ENCODE results near the gene KCTD13. TPM values are rescaled to one million over a fixed set of nuclear protein-coding genes. Genes with fewer than 3 reads are reported as not detected.
A peak's percentile ranks its signal among the peaks of the same experiment; 100 is the strongest.

Gene KCTD13
- total RNA-seq, 1 experiment from 2014 or later: 18.5 TPM

GRCh38 chr16:29908719-29909220, 17.3 kb downstream of the KCTD13 start:
- DNase-seq (ENCODE audit: low spot score) (no peak), ATAC-seq (no peak)
- ChIA-PET CTCF (interaction anchor here (1.0 to 2.7 kb wide), 6 partner anchors 9 to 124 kb away, joined by 3 to 10 read pairs (median 3); partner anchors contain the start of genes ASPHD1 and SEZ6L2), POLR2A (no interaction called here)
- no peaks in the 10 kb centered on the region for H3K27me3 Mint-ChIP-seq (ENCODE audit: low read depth)
- no peak overlapping the region for H3K27ac Mint-ChIP-seq
- no peak overlapping the region for H3K4me3 Mint-ChIP-seq
- peaks cover 8% of the 10 kb centered on the region for H3K4me1 Mint-ChIP-seq
- peaks cover 4% of the 10 kb centered on the region; the same call in 1 of the 2 replicates for H3K36me3 Mint-ChIP-seq
- TF ChIP-seq GTF2I (CRISPR knock-in tag; conservative IDR thresholded peaks at IDR 0.05) (no peak), ZNF121 (CRISPR knock-in tag; IDR thresholded peaks at IDR 0.05) (peak; percentile 79)
- H3K9me3 Mint-ChIP-seq: no peaks in the 10 kb centered on the region

GRCh38 chr16:29907973-29908372, 18.1 kb downstream of the KCTD13 start:
- Mint-ChIP-seq H3K27ac (peak overlapping the region; percentile 87; the same call in 1 of the 2 replicates), H3K9me3 (no peaks in the 10 kb centered on the region), H3K4me1 (peaks cover 12% of the 10 kb centered on the region), H3K4me3 (no peak overlapping the region), H3K27me3 (ENCODE audit: low read depth) (no peaks in the 10 kb centered on the region), H3K36me3 (peaks cover 4% of the 10 kb centered on the region; the same call in 1 of the 2 replicates)
- DNase-seq (ENCODE audit: low spot score) (no peak), ATAC-seq (no peak)
- ChIA-PET POLR2A (interaction anchor here (0.7 to 2.1 kb wide), 2 partner anchors 9 to 92 kb away, joined by 4 to 6 read pairs; no protein-coding TSS in a partner anchor), CTCF (interaction anchor here (1.0 to 2.7 kb wide), 3 partner anchors 8 to 35 kb away, joined by 3 to 10 read pairs (median 3); partner anchors contain the start of genes ASPHD1 and SEZ6L2)
- TF ChIP-seq RORB (CRISPR knock-in tag; IDR thresholded peaks at IDR 0.05) (no peak), ZSCAN18 (CRISPR knock-in tag; IDR thresholded peaks at IDR 0.05) (no peak), JUN (CRISPR knock-in tag; IDR thresholded peaks at IDR 0.05) (no peak), CBFB (CRISPR knock-in tag; IDR thresholded peaks at IDR 0.05; ENCODE audit: low read depth) (no peak), ZNF512 (CRISPR knock-in tag; IDR thresholded peaks at IDR 0.05; ENCODE audit: borderline replicate concordance) (no peak), CDX4 (CRISPR knock-in tag; IDR thresholded peaks at IDR 0.05; ENCODE audit: borderline replicate concordance) (no peak), ZNF281 (CRISPR knock-in tag; IDR thresholded peaks at IDR 0.05) (no peak), KAT7 (CRISPR knock-in tag; IDR thresholded peaks at IDR 0.05; ENCODE audit: borderline replicate concordance) (no peak)

- no peak for DNase-seq (ENCODE audit: low spot score)
- peak overlapping the region; percentile 63 for H3K27ac Mint-ChIP-seq
- H3K4me3 Mint-ChIP-seq: no peak overlapping the region
- no peaks in the 10 kb centered on the region for H3K9me3 Mint-ChIP-seq
- no peak; the same call in 1 of the 2 replicates for ATAC-seq
- POLR2A ChIA-PET: interaction anchor here (2.1 kb wide), 1 partner anchor 10 kb away, joined by 6 read pairs; no protein-coding TSS in a partner anchor
- TF ChIP-seq USF2 (CRISPR knock-in tag; IDR thresholded peaks at IDR 0.05): no peak
- CTCF ChIA-PET: interaction anchor here (0.6 kb wide), 1 partner anchor 58 kb away, joined by 4 read pairs; no protein-coding TSS in a partner anchor
- no peaks in the 10 kb centered on the region for H3K27me3 Mint-ChIP-seq (ENCODE audit: low read depth)
- peaks cover 4% of the 10 kb centered on the region; the same call in 1 of the 2 replicates for H3K36me3 Mint-ChIP-seq
- H3K4me1 Mint-ChIP-seq: peaks cover 12% of the 10 kb centered on the region
Observed at GRCh38 chr16:29906520-29907244, 19.3 kb downstream of the KCTD13 start.

Measured in WTC11 (cell line).